Naive thymus-derived CD4-positive, alpha-beta T cell (primary cell): ENCODE measurements around the gene CASP9. TPM values are rescaled to one million over a fixed set of nuclear protein-coding genes. Genes with fewer than 3 reads are reported as not detected.
"Not testable (repeated sequence)": the region's sequence is repeated elsewhere in the genome, so short reads cannot be mapped to it uniquely, and the experiment has no call there.

Experiments used
- ATAC-seq: fragments of 150-1000 bp; cut with Tn5 transposase; 2 replicates; pipeline ENCODE4 v1.10.0; 2021; ENCODE audit warnings: mild to moderate bottlenecking, moderate library complexity
- CTCF ChIA-PET: fragments of 350-600 bp; sonication (Branson Sonifier 250); formaldehyde crosslinking; loops from one replicate; lab custom pipeline; 2021; ENCODE audit warnings: antibody characterized with exemption; lab: Charles Lee
- POLR2A ChIA-PET: fragments of 350-600 bp; sonication (Branson Sonifier 250); formaldehyde crosslinking; loops from one replicate; lab custom pipeline; 2021; ENCODE audit warnings: antibody characterized with exemption, inconsistent platforms; lab: Charles Lee
- DNase-seq, 9 donors: peaks; one replicate each; pipeline versions ENCODE4 v3.0.0 to v3.0.0-alpha.2; 2020 to 2022; ENCODE audit warnings: mixed read lengths in 1 of 9
- H3K27ac ChIP-seq: one replicate; pipeline ENCODE4 v1.7.0; 2013; ENCODE audit warnings: mild to moderate bottlenecking, low read depth, low read length, moderate library complexity
- H3K27me3 ChIP-seq, 2 donors: one replicate each; pipeline ENCODE4 v1.7.0; 2013; ENCODE audit warnings: low read length in 2 of 2, mild to moderate bottlenecking in 2 of 2, moderate library complexity in 2 of 2; ENCODE audit not compliant: control insufficient read depth in 2 of 2, insufficient read depth in 2 of 2
- H3K36me3 ChIP-seq, 3 experiments: 1 replicate in 2 of 3; 2 replicates in 1 of 3; pipeline ENCODE4 v1.7.0; 2013; ENCODE audit warnings: low read length in 3 of 3, mild to moderate bottlenecking in 3 of 3, moderate library complexity in 1 of 3; ENCODE audit not compliant: insufficient read depth in 3 of 3, control insufficient read depth in 2 of 3
- H3K4me1 ChIP-seq, 2 donors: one replicate each; pipeline ENCODE4 v1.7.0; 2013; ENCODE audit warnings: low read length in 2 of 2, mild to moderate bottlenecking in 2 of 2, moderate library complexity in 1 of 2; ENCODE audit not compliant: control insufficient read depth in 2 of 2, insufficient read depth in 2 of 2
- H3K4me3 ChIP-seq: 2 replicates; pipeline ENCODE4 v1.7.0; 2013; ENCODE audit warnings: mild to moderate bottlenecking, low read length
- H3K9me3 ChIP-seq, 3 experiments: 1 replicate in 2 of 3; 2 replicates in 1 of 3; pipeline ENCODE4 v1.7.0; 2013; ENCODE audit warnings: low read length in 3 of 3; ENCODE audit not compliant: control insufficient read depth in 2 of 3
- H3K27ac Mint-ChIP-seq, 9 donors: one replicate each; pipeline ENCODE4 v1.8.0; 2020 to 2022; ENCODE audit warnings: mixed read lengths in 9 of 9, mild to moderate bottlenecking in 8 of 9, moderate library complexity in 5 of 9, inconsistent platforms in 2 of 9
- H3K27me3 Mint-ChIP-seq, 5 donors: one replicate each; pipeline ENCODE4 v1.8.0; 2021 to 2022; ENCODE audit warnings: mixed read lengths in 5 of 5, mild to moderate bottlenecking in 1 of 5
- H3K36me3 Mint-ChIP-seq, 5 donors: one replicate each; pipeline ENCODE4 v1.8.0; 2020 to 2022; ENCODE audit warnings: mixed read lengths in 5 of 5, mild to moderate bottlenecking in 3 of 5, inconsistent platforms in 1 of 5
- H3K4me1 Mint-ChIP-seq, 7 donors: one replicate each; pipeline ENCODE4 v1.8.0; 2020 to 2022; ENCODE audit warnings: mixed read lengths in 7 of 7, mild to moderate bottlenecking in 3 of 7, inconsistent platforms in 1 of 7
- H3K4me3 Mint-ChIP-seq, 10 donors: one replicate each; pipeline ENCODE4 v1.8.0; 2020 to 2022; ENCODE audit warnings: mild to moderate bottlenecking in 10 of 10, mixed read lengths in 10 of 10, moderate library complexity in 6 of 10, inconsistent platforms in 2 of 10
- H3K9me3 Mint-ChIP-seq, 11 donors: one replicate each; pipeline ENCODE4 v1.8.0; 2020 to 2022; ENCODE audit warnings: mixed read lengths in 11 of 11, mild to moderate bottlenecking in 4 of 11, inconsistent platforms in 1 of 11, moderate library complexity in 1 of 11
- intact Hi-C, 2 donors: fragments of 100-400 bp; cut with micrococcal nuclease; formaldehyde crosslinking; loops; one replicate each; pipeline ENCODE4 v1.15.1; 2023
- polyA plus RNA-seq, 2 donors: library from polyadenylated mRNA; unstranded; fragments of 300-500 nt; fragmentation: Illumina TruSeq; gene quantifications; one replicate each; pipeline ENCODE4 v1.2.3, GENCODE V29; 2021
- total RNA-seq, 6 experiments: library from RNA in 5 of 6; stranded (reverse) in 5 of 6; gene quantifications; 1 replicate in 5 of 6; 2 replicates in 1 of 6; pipeline ENCODE4 v1.2.3 and lab custom pipeline; 2021 to 2026

The CASP9 gene
- total and polyA plus RNA-seq, 7 experiments from 2014 or later = 9.0 to 22.2 (median 15.2) TPM

DNA sequence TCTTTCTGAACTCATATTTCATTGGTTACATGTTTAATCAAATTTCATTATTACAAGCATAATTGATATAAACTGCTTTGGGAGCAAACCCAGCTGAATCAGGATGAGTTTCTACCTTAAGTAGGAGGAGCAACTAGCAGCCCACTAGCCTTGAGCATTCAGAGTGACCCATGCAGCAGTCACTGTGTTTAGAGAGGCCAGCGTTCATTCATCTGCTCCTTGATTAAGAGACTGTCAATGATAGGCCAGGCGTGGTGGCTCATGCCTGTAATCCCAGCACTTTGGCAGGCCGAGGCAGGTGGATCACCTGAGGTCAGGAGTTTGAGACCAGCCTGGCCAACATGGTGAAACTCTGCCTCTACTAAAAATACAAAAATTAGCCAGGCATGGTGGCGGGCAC, 65.6 kb downstream of the CASP9 start:
- not testable (repeated sequence) for H3K27ac Mint-ChIP-seq, H3K36me3 ChIP-seq

DNA sequence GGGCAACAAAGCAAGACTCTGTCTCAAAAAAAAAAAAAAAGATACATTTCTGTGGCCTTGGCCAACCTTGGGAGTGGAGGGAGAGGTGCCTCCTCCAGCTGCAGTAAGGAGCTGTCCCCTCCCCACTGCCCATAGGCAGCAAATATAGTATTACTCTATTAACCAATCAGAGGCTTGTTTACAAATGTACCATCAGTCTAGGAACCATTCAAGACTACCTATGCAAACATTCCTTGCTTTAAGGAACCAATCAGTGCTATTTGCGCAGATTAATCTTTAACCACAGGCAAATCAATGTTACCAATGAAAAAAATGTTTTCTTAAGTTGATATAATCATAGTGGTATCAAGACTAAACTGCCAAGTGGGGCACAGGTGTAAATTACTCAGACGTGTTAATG, 66.4 kb downstream of the CASP9 start:
- H3K27ac ChIP-seq = no peak overlapping the region
- CTCF ChIA-PET = no interaction called here
- POLR2A ChIA-PET = no interaction called here
- DNase-seq = no peak
- no peak overlapping the region for H3K4me3 Mint-ChIP-seq
- intact Hi-C loops = no loop called here
- H3K4me1 ChIP-seq = no peaks in the 10 kb centered on the region
- no peaks in the 10 kb centered on the region for H3K27me3 ChIP-seq
- no peak for ATAC-seq
- H3K36me3 Mint-ChIP-seq = no peaks in the 10 kb centered on the region
- H3K36me3 ChIP-seq = no peaks in the 10 kb centered on the region
- H3K27me3 Mint-ChIP-seq = peaks cover 0 to 3% (median 0%) of the 10 kb centered on the region in 5 donors
- H3K27ac Mint-ChIP-seq = no peak overlapping the region
- no peaks in the 10 kb centered on the region for H3K4me1 Mint-ChIP-seq
- no peaks in the 10 kb centered on the region for H3K9me3 ChIP-seq
- H3K4me3 ChIP-seq = no peak overlapping the region
- H3K9me3 Mint-ChIP-seq = no peaks in the 10 kb centered on the region

More for the DNA sequence above, 65.6 kb downstream of the CASP9 start:
- H3K4me3 Mint-ChIP-seq, H3K9me3 Mint-ChIP-seq, H3K4me1 ChIP-seq, DNase-seq, ATAC-seq, CTCF ChIA-PET, intact Hi-C loops, H3K4me1 Mint-ChIP-seq, H3K27me3 ChIP-seq, H3K36me3 Mint-ChIP-seq, H3K9me3 ChIP-seq, H3K27me3 Mint-ChIP-seq, H3K27ac ChIP-seq, H3K4me3 ChIP-seq, POLR2A ChIA-PET: not testable (repeated sequence)

DNA sequence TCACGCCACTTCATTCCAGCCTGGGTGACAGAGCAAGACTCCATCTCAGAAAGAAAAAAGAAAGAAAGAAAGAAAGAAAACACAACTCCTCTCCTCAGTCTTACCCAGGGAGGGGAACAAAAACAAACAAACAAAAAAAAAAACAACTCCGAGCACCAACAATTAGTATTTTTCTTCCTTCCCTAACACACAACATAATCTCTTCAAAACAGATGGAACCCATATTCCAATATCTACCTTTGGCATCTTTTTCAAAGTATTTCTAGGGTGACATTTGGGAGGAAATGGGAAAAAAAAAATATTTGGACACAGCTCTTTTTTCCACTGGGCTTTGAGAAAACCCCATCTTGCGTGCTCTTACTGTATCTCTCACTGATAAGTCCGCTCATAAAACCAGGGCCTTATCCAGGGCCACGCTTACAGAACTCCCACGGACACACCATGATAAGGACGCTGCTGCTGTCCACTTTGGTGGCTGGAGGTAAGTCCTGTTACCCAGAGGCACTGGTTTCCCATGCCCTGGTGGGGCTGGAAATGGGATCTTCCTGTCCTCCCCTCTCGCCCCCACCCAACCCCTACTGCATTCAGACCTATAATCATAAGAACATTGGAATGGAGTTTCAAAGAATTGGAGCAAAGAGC, 67.6 kb downstream of the CASP9 start, which contains the start of gene CELA2A:
TSS of gene CELA2A (plus strand) at position 420 of the 642 bp plus-strand sequence. CDS start at position 442, 22 bp downstream.
- intact Hi-C loops = no loop called here
- no peaks in the 10 kb centered on the region for H3K36me3 Mint-ChIP-seq
- no peak for DNase-seq

DNA sequence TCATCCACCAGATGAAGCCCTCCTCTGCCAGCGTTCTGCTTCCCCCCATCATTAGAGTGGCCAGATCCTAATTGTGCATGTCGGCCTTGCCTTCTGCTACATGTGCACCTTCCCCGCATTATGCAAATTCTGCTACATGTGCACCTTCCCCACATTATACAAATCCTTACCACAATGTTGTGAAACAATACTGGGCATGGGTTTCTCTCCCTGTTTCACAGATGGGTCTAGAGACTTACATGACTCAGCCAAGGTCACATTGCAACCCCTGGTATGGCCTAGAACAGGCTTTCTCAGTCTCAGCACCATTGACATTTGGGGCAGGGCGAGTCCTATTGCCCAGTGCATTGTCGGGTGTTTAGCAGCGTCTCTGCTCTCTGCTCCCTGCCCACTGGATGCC, 68.5 kb downstream of the CASP9 start:
- Histone ChIP-seq H3K4me3 (no peak overlapping the region), H3K27me3 (no peaks in the 10 kb centered on the region), H3K36me3 (no peaks in the 10 kb centered on the region), H3K4me1 (no peaks in the 10 kb centered on the region), H3K9me3 (no peaks in the 10 kb centered on the region), H3K27ac (no peak overlapping the region)
- peaks cover 0 to 4% (median 0%) of the 10 kb centered on the region in 11 donors for H3K9me3 Mint-ChIP-seq
- intact Hi-C loops = no loop called here
- no peak overlapping the region for H3K4me3 Mint-ChIP-seq
- H3K27me3 Mint-ChIP-seq = peaks cover 0 to 4% (median 2%) of the 10 kb centered on the region in 5 donors
- H3K4me1 Mint-ChIP-seq = no peaks in the 10 kb centered on the region
- DNase-seq = no peak
- CTCF ChIA-PET = no interaction called here
- H3K27ac Mint-ChIP-seq = no peak overlapping the region
- no peaks in the 10 kb centered on the region for H3K36me3 Mint-ChIP-seq
- ATAC-seq = no peak
- POLR2A ChIA-PET = no interaction called here

More for the DNA sequence above, 67.6 kb downstream of the CASP9 start, which contains the start of gene CELA2A:
- no peak within 1 kb of the TSS for H3K27ac ChIP-seq
- H3K9me3 ChIP-seq = no peaks in the 10 kb centered on the region
- no peak within 1 kb of the TSS for H3K4me3 ChIP-seq
- no peaks in the 10 kb centered on the region for H3K4me1 ChIP-seq
- Mint-ChIP-seq H3K27ac (no peak within 1 kb of the TSS), H3K4me3 (no peak within 1 kb of the TSS), H3K27me3 (peaks cover 0 to 3% (median 0%) of the 10 kb centered on the region in 5 donors), H3K9me3 (no peaks in the 10 kb centered on the region), H3K4me1 (no peaks in the 10 kb centered on the region)
- H3K36me3 ChIP-seq = no peaks in the 10 kb centered on the region
- ChIA-PET CTCF (no interaction called here), POLR2A (interaction anchor here (0.6 kb wide), 1 partner anchor 221 kb away, joined by 4 read pairs; no protein-coding TSS in a partner anchor)
- no peak for ATAC-seq
- H3K27me3 ChIP-seq = no peaks in the 10 kb centered on the region

DNA sequence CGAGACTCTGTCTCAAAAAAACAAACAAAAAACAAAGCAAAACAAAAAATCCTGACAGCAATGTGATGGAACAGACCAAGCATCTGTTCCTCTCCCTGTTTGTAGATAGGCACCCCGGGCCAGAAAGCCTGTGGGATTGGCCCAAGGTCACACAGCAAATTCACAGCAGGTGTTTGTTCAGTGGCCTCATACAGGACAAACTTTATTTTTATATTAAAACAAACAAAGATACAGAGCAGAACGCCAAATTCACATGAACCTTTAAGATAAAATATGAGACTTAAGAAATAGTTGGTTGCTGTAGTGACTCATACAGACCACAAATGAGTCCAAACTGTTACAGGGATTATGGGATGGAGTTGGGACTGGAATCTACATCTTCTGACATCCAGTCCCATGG, 69.8 kb downstream of the CASP9 start:
- Histone ChIP-seq H3K4me3 (no peak overlapping the region), H3K27me3 (no peaks in the 10 kb centered on the region), H3K9me3 (no peaks in the 10 kb centered on the region), H3K36me3 (no peaks in the 10 kb centered on the region), H3K27ac (no peak overlapping the region), H3K4me1 (no peaks in the 10 kb centered on the region)
- ATAC-seq (no peak), DNase-seq (no peak)
- H3K36me3 Mint-ChIP-seq = no peaks in the 10 kb centered on the region
- no peaks in the 10 kb centered on the region for H3K4me1 Mint-ChIP-seq
- ChIA-PET CTCF (no interaction called here), POLR2A (no interaction called here)
- H3K4me3 Mint-ChIP-seq = no peak overlapping the region
- no peak overlapping the region for H3K27ac Mint-ChIP-seq
- H3K27me3 Mint-ChIP-seq = peaks cover 0 to 4% (median 0%) of the 10 kb centered on the region in 5 donors
- intact Hi-C loops = no loop called here
- peaks cover 0 to 4% (median 0%) of the 10 kb centered on the region in 11 donors for H3K9me3 Mint-ChIP-seq

DNA sequence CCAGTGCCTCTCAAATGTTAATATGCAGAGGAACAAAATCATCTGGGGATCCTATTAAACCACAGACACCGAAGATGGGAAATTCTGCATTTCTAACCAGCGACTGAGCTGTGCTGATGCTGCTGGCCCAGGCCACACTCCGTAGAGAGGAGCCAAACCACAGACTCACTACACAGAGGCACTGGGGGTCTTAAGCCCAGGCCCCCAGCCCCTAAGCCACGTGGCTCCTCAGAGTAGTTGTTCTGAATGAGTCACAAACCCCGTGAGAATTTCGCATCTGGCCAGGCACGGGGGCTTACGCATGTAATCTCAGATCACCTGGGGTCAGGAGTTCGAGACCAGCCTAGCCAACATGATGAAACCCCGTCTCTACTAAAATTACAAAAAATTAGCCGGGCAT, 70.3 kb downstream of the CASP9 start:
- ChIA-PET POLR2A (no interaction called here), CTCF (no interaction called here)
- Histone ChIP-seq H3K27me3 (no peaks in the 10 kb centered on the region), H3K9me3 (no peaks in the 10 kb centered on the region), H3K36me3 (no peaks in the 10 kb centered on the region), H3K4me3 (no peak overlapping the region), H3K27ac (no peak overlapping the region), H3K4me1 (no peaks in the 10 kb centered on the region)
- Mint-ChIP-seq H3K36me3 (no peaks in the 10 kb centered on the region), H3K9me3 (peaks cover 0 to 4% (median 0%) of the 10 kb centered on the region in 11 donors), H3K27me3 (peaks cover 0 to 4% (median 0%) of the 10 kb centered on the region in 5 donors), H3K4me1 (no peaks in the 10 kb centered on the region), H3K4me3 (no peak overlapping the region), H3K27ac (no peak overlapping the region)
- DNase-seq = no peak
- intact Hi-C loops = no loop called here
- ATAC-seq = no peak
